GM23338 (cell line): ENCODE data around the gene PIGS. TPM values are rescaled to one million over a fixed set of nuclear protein-coding genes. Genes with fewer than 3 reads are reported as not detected.

Experiments used
- ATAC-seq: fragments of 200-7000 bp; cut with Tn5 transposase; 3 replicates; pipeline ENCODE4 v1.9.1; 2020
- DNase-seq: peaks from one replicate; pipeline ENCODE4 v3.0.0-alpha.2; 2015; ENCODE audit warnings: low spot score
- H2AFZ ChIP-seq: fragments of 200-600 bp; sonication (generic); 2 replicates; pipeline ENCODE4 v1.8.0; 2016; ENCODE audit warnings: antibody characterized with exemption, mild to moderate bottlenecking, moderate library complexity
- H3F3A ChIP-seq: fragments of 200-600 bp; sonication (generic); replicated peaks from 2 replicates; pipeline ENCODE4 v1.8.0; 2017; ENCODE audit warnings: antibody characterized with exemption, mixed run types, low read depth
- H3K27ac ChIP-seq: fragments of 200-600 bp; sonication (generic); 2 replicates; pipeline ENCODE4 v1.6.1; 2016; ENCODE audit warnings: low read depth
- H3K27me3 ChIP-seq: fragments of 200-600 bp; sonication (generic); 2 replicates; pipeline ENCODE4 v1.8.0; 2016; ENCODE audit warnings: mild to moderate bottlenecking, mixed run types, moderate library complexity; ENCODE audit not compliant: insufficient read depth
- H3K36me3 ChIP-seq: fragments of 200-600 bp; sonication (generic); 2 replicates; pipeline ENCODE4 v1.8.0; 2016; ENCODE audit warnings: mild to moderate bottlenecking; ENCODE audit not compliant: insufficient read depth
- H3K4me1 ChIP-seq: fragments of 200-600 bp; sonication (generic); 2 replicates; pipeline ENCODE4 v1.8.0; 2016; ENCODE audit warnings: mild to moderate bottlenecking, moderate library complexity; ENCODE audit not compliant: insufficient read depth
- H3K4me2 ChIP-seq: fragments of 200-600 bp; sonication (generic); 2 replicates; pipeline ENCODE4 v1.7.1; 2017; ENCODE audit warnings: mixed run types
- H3K4me3 ChIP-seq: fragments of 200-600 bp; sonication (generic); 2 replicates; pipeline ENCODE4 v1.6.1; 2016; ENCODE audit warnings: mixed run types
- H3K79me2 ChIP-seq: fragments of 200-600 bp; sonication (generic); replicated peaks from 2 replicates; pipeline ENCODE4 v1.8.0; 2017; ENCODE audit warnings: mild to moderate bottlenecking; ENCODE audit not compliant: insufficient read depth
- H3K9me2 ChIP-seq: fragments of 200-600 bp; sonication (generic); 2 replicates; pipeline ENCODE4 v1.8.0; 2017; ENCODE audit not compliant: insufficient read depth
- H4K20me1 ChIP-seq: fragments of 200-600 bp; sonication (generic); replicated peaks from 2 replicates; pipeline ENCODE4 v1.8.0; 2017; ENCODE audit warnings: mild to moderate bottlenecking; ENCODE audit not compliant: insufficient read depth
- H3K27ac Mint-ChIP-seq: 2 replicates; pipeline ENCODE4 v1.8.0; 2020; ENCODE audit warnings: inconsistent platforms, mild to moderate bottlenecking, moderate library complexity, mixed read lengths
- H3K27me3 Mint-ChIP-seq: 3 replicates; pipeline ENCODE4 v1.8.0; 2022; ENCODE audit warnings: low read depth, mild to moderate bottlenecking, moderate library complexity, mixed read lengths, inconsistent platforms; ENCODE audit not compliant: insufficient read depth, poor library complexity
- H3K36me3 Mint-ChIP-seq: 3 replicates; pipeline ENCODE4 v1.8.0; 2021; ENCODE audit warnings: low read depth, mild to moderate bottlenecking, inconsistent platforms, moderate library complexity, mixed read lengths
- H3K4me1 Mint-ChIP-seq: 3 replicates; pipeline ENCODE4 v1.8.0; 2020; ENCODE audit warnings: mild to moderate bottlenecking, inconsistent platforms, mixed read lengths
- H3K4me3 Mint-ChIP-seq: 3 replicates; pipeline ENCODE4 v1.8.0; 2021; ENCODE audit warnings: moderate library complexity, mild to moderate bottlenecking, inconsistent platforms, mixed read lengths
- H3K9me3 Mint-ChIP-seq: 3 replicates; pipeline ENCODE4 v1.8.0; 2020; ENCODE audit warnings: moderate library complexity, mild to moderate bottlenecking, inconsistent platforms, mixed read lengths
- CTCF ChIP-seq, 2 experiments: fragments of 200-600 bp in 1 of 2; sonication (generic) in 1 of 2; conservative IDR thresholded peaks; 2 replicates each; pipeline versions ENCODE4 v1.5.1 to v1.6.1; 2016 to 2017; ENCODE audit warnings: antibody characterized with exemption in 2 of 2, low read depth in 2 of 2, mild to moderate bottlenecking in 2 of 2, moderate library complexity in 1 of 2
- ZNF462 ChIP-seq: fragments of 250-450 bp; sonication (Bioruptor Pico); IDR thresholded peaks from 2 replicates; pipeline ENCODE4 v1.5.0; 2020; ENCODE audit warnings: mild to moderate bottlenecking, moderate library complexity
- polyA plus RNA-seq: library from polyadenylated mRNA; unstranded; fragments of >200 nt; fragmentation: Nextera tagmentation; extraction: Ambion mirVana; gene quantifications from 2 replicates; pipeline ENCODE4 v1.2.1, GENCODE V29; 2016
- total RNA-seq: library from RNA; depleted of rRNA; stranded (reverse); fragments of >200 nt; shearing (Covaris generic); gene quantifications from 2 replicates; pipeline ENCODE4 v1.2.3, GENCODE V29; 2014

The PIGS gene
- total and polyA plus RNA-seq, 2 experiments from 2014 or later: 16.4 to 53.2 TPM

- Mint-ChIP-seq H3K27ac (no peak overlapping the region), H3K4me3 (no peak overlapping the region), H3K4me1 (peaks cover 34% of the 10 kb centered on the region), H3K36me3 (no peaks in the 10 kb centered on the region; the same call in 2 of the 3 replicates), H3K27me3 (peaks cover 19% of the 10 kb centered on the region), H3K9me3 (no peaks in the 10 kb centered on the region; the same call in 2 of the 3 replicates)
- no peak overlapping the region for H2AFZ ChIP-seq
- no peaks in the 10 kb centered on the region for H3K27me3 ChIP-seq
- H3K36me3 ChIP-seq: no peaks in the 10 kb centered on the region
- DNase-seq: peak; percentile 94
- no peaks in the 10 kb centered on the region; the same call in 1 of the 2 replicates for H4K20me1 ChIP-seq
- H3F3A ChIP-seq: no peaks in the 10 kb centered on the region
- ATAC-seq: peak; percentile 57
- H3K9me2 ChIP-seq: no peaks in the 10 kb centered on the region
- H3K4me1 ChIP-seq: peaks cover 19% of the 10 kb centered on the region
- no peak overlapping the region for H3K27ac ChIP-seq
- H3K4me3 ChIP-seq: no peak overlapping the region
- H3K79me2 ChIP-seq: peaks cover 8% of the 10 kb centered on the region
- no peak overlapping the region for H3K4me2 ChIP-seq
- TF ChIP-seq CTCF (conservative IDR thresholded peaks at IDR 0.05; ENCODE audit: low read depth in 2 of 2) (peak; percentile 90 to 99), ZNF462 (no peak)
Observed at GRCh38 chr17:28547623-28548416, 23.5 kb downstream of the PIGS start.
